Measurements from ENCODE around the gene C3orf52.

Gene C3orf52

GRCh38 chr3:112143251-112143650, 57.1 kb downstream of the C3orf52 start:
- H3K4me3 ChIP-seq (ENCODE audit: low read depth, low read length), result no peak overlapping the region
- no peak for DNase-seq (ENCODE audit: low read depth)
- no peak for TF ChIP-seq POLR2A (IDR thresholded peaks at IDR 0.05; ENCODE audit: extremely low read depth, insufficient read length)
- TF ChIP-seq CTCF (IDR thresholded peaks at IDR 0.05; ENCODE audit: low read depth, low read length), result no peak
- no peak for TF ChIP-seq MAX (IDR thresholded peaks at IDR 0.05; ENCODE audit: low read depth, low read length)
- TF ChIP-seq MYC (IDR thresholded peaks at IDR 0.05; ENCODE audit: low read depth, low read length), result no peak

GRCh38 chr3:112143689-112144088, 57.5 kb downstream of the C3orf52 start:
- DNase-seq (ENCODE audit: low read depth), result no peak
- TF ChIP-seq MAX (IDR thresholded peaks at IDR 0.05; ENCODE audit: low read depth, low read length), result no peak
- TF ChIP-seq MYC (IDR thresholded peaks at IDR 0.05; ENCODE audit: low read depth, low read length), result no peak
- TF ChIP-seq POLR2A (IDR thresholded peaks at IDR 0.05; ENCODE audit: extremely low read depth, insufficient read length), result no peak
- H3K4me3 ChIP-seq (ENCODE audit: low read depth, low read length), result no peak overlapping the region

- H3K4me3 ChIP-seq (ENCODE audit: low read depth, low read length), result no peak overlapping the region
- TF ChIP-seq MYC (IDR thresholded peaks at IDR 0.05; ENCODE audit: low read depth, low read length), result no peak
- no peak for TF ChIP-seq MAX (IDR thresholded peaks at IDR 0.05; ENCODE audit: low read depth, low read length)
- TF ChIP-seq POLR2A (IDR thresholded peaks at IDR 0.05; ENCODE audit: extremely low read depth, insufficient read length), result no peak
- no peak for TF ChIP-seq CTCF (IDR thresholded peaks at IDR 0.05; ENCODE audit: low read depth, low read length)
- no peak for DNase-seq (ENCODE audit: low read depth)
Measured at GRCh38 chr3:112149136-112149535, 62.9 kb downstream of the C3orf52 start.

GRCh38 chr3:112167758-112168157, 81.6 kb downstream of the C3orf52 start:
- no peak for DNase-seq (ENCODE audit: low read depth)
- no peak for TF ChIP-seq POLR2A (IDR thresholded peaks at IDR 0.05; ENCODE audit: extremely low read depth, insufficient read length)
- no peak for TF ChIP-seq MAX (IDR thresholded peaks at IDR 0.05; ENCODE audit: low read depth, low read length)
- no peak overlapping the region for H3K4me3 ChIP-seq (ENCODE audit: low read depth, low read length)

Data from NB4 (cell line).